ENCODE measurements around the gene SLC25A1. TPM values are rescaled to one million over a fixed set of nuclear protein-coding genes. Genes with fewer than 3 reads are reported as not detected.
A peak's percentile ranks its signal among the peaks of the same experiment; 100 is the strongest.

Gene SLC25A1
- total and polyA plus RNA-seq, 2 of the 8 experiments (the other 6 are each of a cell fraction or from before 2014, with no cell fraction given), result 110 to 148 TPM

GRCh38 chr22:19130959-19131684 is 47.4 kb downstream of the SLC25A1 start, which contains the start of gene TSSK2:
Gene TSSK2 (plus strand): TSS chr22:19131308. CDS start chr22:19131400, 92 bp downstream.
- Histone ChIP-seq H3K27me3 (replicated peaks in 1 of 4; ENCODE audit: control insufficient read depth in 3 of 4, extremely low read depth in 1 of 4, insufficient read depth in 3 of 4, low read length in 3 of 4) (0 out of 7 replicates have a peak, but pooled peaks cover 0 to 2% (median under 1%) of the 10 kb centered on the region in 4 experiments), H3K27ac (ENCODE audit: low read depth, low read length) (no peak within 1 kb of the TSS), H3K4ac (replicated peaks; ENCODE audit: insufficient read length, low read depth, low read length) (no peak within 1 kb of the TSS), H2BK12ac (ENCODE audit: low read depth, low read length) (no peak within 1 kb of the TSS), H4K20me1 (replicated peaks in 1 of 2; ENCODE audit: control insufficient read depth in 1 of 2, insufficient read depth in 2 of 2, low read length in 2 of 2) (peaks cover 3 to 4% of the 10 kb centered on the region in 2 experiments), H2AFZ (ENCODE audit: low read length) (no peak within 1 kb of the TSS), H4K91ac (replicated peaks; ENCODE audit: insufficient read length, low read length) (no peak within 1 kb of the TSS), H3K4me1 (replicated peaks in 1 of 4; ENCODE audit: control insufficient read depth in 3 of 4, insufficient read depth in 4 of 4, low read length in 3 of 4) (no peaks in the 10 kb centered on the region), H3K14ac (ENCODE audit: insufficient read length) (no peak within 1 kb of the TSS), H2BK120ac (replicated peaks; ENCODE audit: low read depth, low read length) (no peak within 1 kb of the TSS), H2AK5ac (ENCODE audit: low read depth, low read length) (no peak within 1 kb of the TSS), H3K23ac (ENCODE audit: insufficient read length) (no peak within 1 kb of the TSS), H3K79me1 (ENCODE audit: low read depth, low read length) (no peaks in the 10 kb centered on the region), H3K23me2 (ENCODE audit: low read depth, low read length) (no peaks in the 10 kb centered on the region), H4K8ac (ENCODE audit: extremely low read depth, insufficient read depth, low read length) (peak within 1 kb of the TSS; percentile 29; the same call in 1 of the 2 replicates), H3K36me3 (ENCODE audit: control insufficient read depth in 2 of 4, insufficient read depth in 4 of 4, low read length in 3 of 4) (peaks cover 0 to 16% (median 4%) of the 10 kb centered on the region in 4 experiments; a peak in 4 of 8 replicates), H2BK15ac (ENCODE audit: low read length) (no peak within 1 kb of the TSS), H3K4me3 (ENCODE audit: extremely low read depth in 1 of 4, insufficient read depth in 2 of 4, low read depth in 3 of 4, low read length in 4 of 4) (no peak within 1 kb of the TSS), H3K56ac (replicated peaks; ENCODE audit: insufficient read length, low read depth, low read length) (no peak within 1 kb of the TSS), H3K4me2 (ENCODE audit: insufficient read depth in 1 of 2, low read depth in 2 of 2, low read length in 2 of 2) (no peak within 1 kb of the TSS), H3K9me3 (ENCODE audit: insufficient read depth in 2 of 2, low read depth in 1 of 2, low read length in 1 of 2) (no peaks in the 10 kb centered on the region), H4K5ac (ENCODE audit: insufficient read length, low read depth, low read length) (no peak within 1 kb of the TSS), H3K79me2 (ENCODE audit: control insufficient read depth in 1 of 2, insufficient read depth in 2 of 2, low read length in 2 of 2) (no peaks in the 10 kb centered on the region), H3K9ac (replicated peaks in 1 of 4; ENCODE audit: extremely low read depth in 1 of 4, low read depth in 3 of 4, low read length in 3 of 4) (no peak within 1 kb of the TSS; a peak in 1 of 7 replicates), H3K18ac (ENCODE audit: extremely low read depth, low read length) (no peak within 1 kb of the TSS), H2BK20ac (ENCODE audit: low read length) (no peak within 1 kb of the TSS), H2BK5ac (ENCODE audit: low read depth, low read length) (peak within 1 kb of the TSS; percentile 2; the same call in 1 of the 2 replicates)
- no peak for DNase-seq (ENCODE audit: low read depth in 1 of 2, low spot score in 2 of 2)
- ChIA-PET POLR2A (ENCODE audit: partially characterized antibody) (interaction anchor here (1.3 to 5.3 kb wide), 2 partner anchors 12 to 15 kb away, joined by 4 to 24 read pairs; partner anchors contain the start of gene ESS2), CTCF (ENCODE audit: partially characterized antibody) (interaction anchor here (0.8 to 1.8 kb wide), 2 partner anchors 12 to 47 kb away, joined by 3 to 4 read pairs; partner anchors contain the start of gene SLC25A1)
- no peak for FAIRE-seq
- WGBS, 2 experiments (ENCODE audit: extremely low coverage in 1 of 2, insufficient coverage in 1 of 2, insufficient read length in 1 of 2, insufficient replicate concordance in 2 of 2, low coverage in 1 of 2, low lambda C conversion rate in 2 of 2, missing lambda C conversion rate in 1 of 2), result 90% methylated on average over 27 of the region's 27 CpGs; no CpG with 5 or more reads in 1 of the 2 experiments
- no peak for TF ChIP-seq CBX8 (IDR thresholded peaks at IDR 0.05; ENCODE audit: borderline replicate concordance, low read depth, low read length)
- no peak for TF ChIP-seq PHF8 (conservative IDR thresholded peaks at IDR 0.05; ENCODE audit: low read depth, low read length)

All from H1 (cell line).